Measurements from ENCODE around the gene CETP. TPM values are rescaled to one million over a fixed set of nuclear protein-coding genes. Genes with fewer than 3 reads are reported as not detected.

CETP gene
- total and polyA plus RNA-seq, 5 experiments from 2014 or later = 0.20 to 0.27 (median 0.21) TPM; not detected in 2

DNA sequence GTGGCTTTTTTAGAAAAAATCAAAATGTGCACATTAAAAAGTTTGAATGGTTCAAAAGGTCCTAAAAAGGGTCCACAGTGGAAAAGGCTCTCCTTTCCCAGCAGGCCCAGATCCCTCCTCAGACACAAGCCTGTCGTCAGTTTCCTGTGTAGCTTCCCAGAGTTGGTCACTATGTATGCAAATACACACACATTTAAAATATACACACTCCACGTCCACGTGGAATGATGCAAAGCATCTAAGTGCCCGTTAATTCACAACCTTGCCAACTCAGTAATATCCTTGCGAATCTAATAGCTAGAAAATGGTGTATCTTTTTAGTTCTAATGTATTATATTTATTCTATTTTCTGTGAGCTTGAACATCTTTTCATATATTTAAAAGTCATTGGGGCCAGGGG, 45.3 kb downstream of the CETP start:
- H3K9me3 Mint-ChIP-seq = no peaks in the 10 kb centered on the region
- H3K4me1 Mint-ChIP-seq = peaks cover 32 to 89% (median 75%) of the 10 kb centered on the region in 4 donors
- peak overlapping the region in 9 of 10 donors; percentile 28 to 75 (median 40) for H3K4me3 Mint-ChIP-seq
- ATAC-seq = no peak
- H3K27ac Mint-ChIP-seq = peak overlapping the region in 9 of 10 donors; percentile 60 to 96 (median 87)
- H3K36me3 Mint-ChIP-seq = peaks cover 4 to 49% (median 24%) of the 10 kb centered on the region in 3 donors
- POLR2A ChIA-PET = interaction anchor here (0.6 to 15.8 kb wide), 13 partner anchors 9 to 42 kb away, joined by 3 to 162 read pairs (median 4); partner anchors contain the start of gene NLRC5
- no peak for DNase-seq
- no peaks in the 10 kb centered on the region for H3K27me3 Mint-ChIP-seq

DNA sequence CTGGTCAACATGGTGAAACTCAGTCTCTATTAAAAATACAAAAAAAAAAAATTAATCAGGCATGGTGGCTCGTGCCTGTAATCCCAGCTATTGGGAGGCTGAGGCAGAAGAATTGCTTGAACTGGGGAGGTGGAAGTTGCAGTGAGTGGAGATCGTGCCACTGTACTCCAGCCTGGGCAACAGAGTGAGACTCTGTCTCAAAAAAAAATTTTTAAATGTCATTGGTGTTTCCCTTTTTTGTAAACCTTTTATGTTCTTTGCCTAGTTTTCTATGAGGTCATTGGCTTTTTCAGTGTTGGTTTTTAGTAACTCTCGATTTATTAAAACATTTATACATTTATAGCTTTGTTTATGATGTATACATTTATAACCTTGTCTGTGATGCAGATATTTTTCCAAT, 45.8 kb downstream of the CETP start:
- H3K4me1 Mint-ChIP-seq = peaks cover 35 to 89% (median 77%) of the 10 kb centered on the region in 4 donors
- ATAC-seq (peak in 1 of 2 donors; percentile 20), DNase-seq (no peak)
- POLR2A ChIA-PET = interaction anchor here (0.6 to 15.8 kb wide), 12 partner anchors 9 to 42 kb away, joined by 3 to 162 read pairs (median 4); partner anchors contain the start of gene NLRC5
- no peaks in the 10 kb centered on the region for H3K27me3 Mint-ChIP-seq
- peak overlapping the region in 5 of 10 donors; percentile 4 to 48 (median 43) for H3K4me3 Mint-ChIP-seq
- peak overlapping the region in 9 of 10 donors; percentile 35 to 96 (median 77) for H3K27ac Mint-ChIP-seq
- peaks cover 4 to 51% (median 24%) of the 10 kb centered on the region in 3 donors for H3K36me3 Mint-ChIP-seq
- H3K9me3 Mint-ChIP-seq = no peaks in the 10 kb centered on the region

DNA sequence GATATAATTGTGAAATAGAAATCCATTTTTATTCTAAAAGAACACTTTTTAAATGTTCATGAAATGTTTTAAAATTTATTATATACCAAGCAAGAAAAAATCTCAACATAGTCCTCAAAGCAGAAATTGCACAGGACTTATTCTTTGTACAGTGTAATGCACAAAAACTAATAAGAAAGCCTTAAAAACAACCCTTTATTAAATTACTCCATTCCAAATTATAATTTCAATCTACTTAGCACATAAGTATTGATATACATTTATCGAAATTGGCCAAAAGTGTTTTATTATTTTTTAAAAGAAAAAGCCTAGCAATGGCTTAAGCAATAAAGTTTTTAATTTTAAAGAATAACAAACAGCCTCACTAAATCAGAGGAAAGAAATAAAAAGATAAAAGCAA, 46.7 kb downstream of the CETP start:
- Mint-ChIP-seq H3K27ac (peak overlapping the region in 9 of 10 donors; percentile 17 to 96 (median 86)), H3K4me1 (peaks cover 33 to 89% (median 75%) of the 10 kb centered on the region in 4 donors), H3K9me3 (no peaks in the 10 kb centered on the region), H3K4me3 (peak overlapping the region in 3 of 10 donors; percentile 41 to 65 (median 53)), H3K36me3 (peaks cover 4 to 45% (median 24%) of the 10 kb centered on the region in 3 donors), H3K27me3 (no peaks in the 10 kb centered on the region)
- POLR2A ChIA-PET = interaction anchor here (1.2 to 15.8 kb wide), 6 partner anchors 10 to 26 kb away, joined by 4 to 162 read pairs (median 14); partner anchors contain the start of gene NLRC5
- ATAC-seq (no peak), DNase-seq (no peak)

DNA sequence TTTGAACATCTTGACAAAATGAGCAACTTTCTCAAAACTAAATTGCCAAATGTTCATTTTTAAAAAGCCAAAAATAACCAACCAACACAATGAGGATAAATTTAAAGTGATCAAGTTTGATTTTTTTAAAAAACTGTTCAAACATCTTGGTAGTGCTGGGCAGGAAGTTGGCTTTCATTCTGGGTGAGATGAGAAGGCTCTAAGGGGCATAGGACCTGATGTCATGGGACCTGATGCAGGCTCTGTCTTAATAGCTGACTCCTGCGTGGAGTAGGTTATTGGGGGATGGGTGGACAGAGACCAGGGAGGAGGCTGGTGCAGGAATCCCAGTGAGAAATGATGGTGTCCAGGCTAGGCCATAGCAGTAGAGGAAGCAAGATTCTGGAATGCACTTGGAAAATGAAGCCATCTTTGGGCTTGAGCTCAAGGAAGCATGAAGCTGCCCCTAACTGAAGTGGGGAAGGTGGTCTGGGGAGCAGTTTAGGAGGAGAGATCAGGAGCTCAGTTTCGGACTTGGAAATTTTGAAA, 48.0 kb downstream of the CETP start:
- H3K4me3 Mint-ChIP-seq = peak overlapping the region; percentile 46 to 83 (median 70)
- ATAC-seq (peak; percentile 27 to 34), DNase-seq (peak in 2 of 10 donors; percentile 29 to 43)
- H3K4me1 Mint-ChIP-seq = peaks cover 29 to 89% (median 74%) of the 10 kb centered on the region in 4 donors
- POLR2A ChIA-PET = interaction anchor here (0.8 to 15.8 kb wide), 17 partner anchors 9 to 176 kb away, joined by 3 to 162 read pairs (median 3); partner anchors contain the start of genes NLRC5, PSME3IP1 and RSPRY1
- H3K27me3 Mint-ChIP-seq = no peaks in the 10 kb centered on the region
- H3K9me3 Mint-ChIP-seq = no peaks in the 10 kb centered on the region
- H3K36me3 Mint-ChIP-seq = peaks cover 4 to 43% (median 17%) of the 10 kb centered on the region in 3 donors
- H3K27ac Mint-ChIP-seq = peak overlapping the region; percentile 78 to 99 (median 90)

DNA sequence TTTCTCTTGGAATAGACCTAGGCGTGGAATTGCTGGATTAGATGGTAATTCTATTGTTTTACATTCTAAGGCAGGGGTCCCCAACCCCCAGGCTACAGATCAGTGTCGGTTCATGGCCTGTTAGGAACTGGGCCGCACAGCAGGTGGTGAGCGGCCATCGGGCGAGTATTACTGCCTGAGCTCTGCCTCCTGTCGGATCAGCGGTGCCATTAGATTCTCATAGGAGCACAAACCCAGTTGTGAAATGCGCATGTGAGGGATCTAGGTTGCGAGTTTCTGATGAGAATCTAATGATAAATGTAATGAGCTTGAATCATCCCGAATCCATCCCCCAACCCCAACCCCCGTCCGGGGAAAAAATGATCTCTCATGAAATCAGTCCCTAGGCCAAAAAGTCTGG, 50.6 kb downstream of the CETP start:
- Mint-ChIP-seq H3K4me1 (peaks cover 28 to 84% (median 74%) of the 10 kb centered on the region in 4 donors), H3K9me3 (no peaks in the 10 kb centered on the region), H3K4me3 (peak overlapping the region in 9 of 10 donors; percentile 10 to 76 (median 48)), H3K27me3 (no peaks in the 10 kb centered on the region), H3K36me3 (peaks cover 8 to 37% (median 11%) of the 10 kb centered on the region in 3 donors), H3K27ac (peak overlapping the region; percentile 78 to 99 (median 91))
- ATAC-seq (no peak), DNase-seq (no peak)
- POLR2A ChIA-PET = interaction anchor here (0.6 to 15.8 kb wide), 7 partner anchors 12 to 27 kb away, joined by 4 to 162 read pairs (median 5); partner anchors contain the start of gene NLRC5

DNA sequence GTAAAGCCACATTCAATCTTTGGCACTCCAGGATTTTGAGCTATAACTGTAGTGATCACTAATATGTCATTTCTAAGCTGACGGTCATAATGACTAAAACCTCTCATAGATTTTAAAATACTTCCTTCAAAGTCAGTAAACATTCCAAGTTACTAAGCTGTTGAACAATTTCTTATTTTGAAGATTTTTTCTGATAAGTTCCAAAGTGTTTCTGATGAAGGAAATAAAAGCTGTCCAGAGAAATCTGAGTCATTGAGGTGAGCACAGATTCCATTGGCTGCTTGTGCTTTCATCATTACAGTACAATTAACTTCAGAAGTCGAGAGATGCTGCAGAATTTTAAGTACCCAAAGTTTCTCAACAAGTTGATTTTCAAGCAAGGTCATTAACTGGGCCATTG, 51.5 kb downstream of the CETP start:
- peak overlapping the region in 9 of 10 donors; percentile 50 to 83 (median 75) for H3K4me3 Mint-ChIP-seq
- peaks cover 29 to 87% (median 80%) of the 10 kb centered on the region in 4 donors for H3K4me1 Mint-ChIP-seq
- H3K9me3 Mint-ChIP-seq = no peaks in the 10 kb centered on the region
- peak overlapping the region; percentile 87 to 99 (median 95) for H3K27ac Mint-ChIP-seq
- H3K36me3 Mint-ChIP-seq = peaks cover 14 to 46% (median 17%) of the 10 kb centered on the region in 3 donors
- H3K27me3 Mint-ChIP-seq = no peaks in the 10 kb centered on the region
- no peak for ATAC-seq
- POLR2A ChIA-PET = interaction anchor here (1.0 to 15.8 kb wide), 6 partner anchors 10 to 26 kb away, joined by 4 to 162 read pairs (median 8); partner anchors contain the start of gene NLRC5
- DNase-seq = no peak

DNA sequence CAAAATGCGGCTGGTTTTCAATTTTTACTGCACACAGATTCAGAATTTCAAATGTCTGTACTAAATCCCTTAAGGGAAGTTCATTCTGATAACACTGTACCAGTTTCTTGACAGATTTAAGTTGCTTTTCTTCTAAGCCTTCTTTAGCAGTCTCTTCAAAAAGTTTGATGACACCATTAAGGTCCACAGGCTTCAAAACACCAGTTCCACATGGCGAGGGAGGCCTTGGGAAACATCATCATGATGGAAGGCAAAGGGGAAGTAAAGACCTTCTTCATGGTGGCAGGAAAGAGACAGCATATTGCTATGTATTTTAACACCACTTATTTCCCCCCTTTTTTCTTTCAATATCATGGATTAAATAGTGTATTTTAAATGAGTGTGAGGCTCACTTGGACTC, 52.2 kb downstream of the CETP start:
- Mint-ChIP-seq H3K27me3 (no peaks in the 10 kb centered on the region), H3K9me3 (no peaks in the 10 kb centered on the region), H3K27ac (peak overlapping the region; percentile 87 to 99 (median 95)), H3K4me3 (peak overlapping the region; percentile 21 to 83 (median 74)), H3K4me1 (peaks cover 32 to 89% (median 83%) of the 10 kb centered on the region in 4 donors), H3K36me3 (peaks cover 17 to 53% (median 22%) of the 10 kb centered on the region in 3 donors)
- POLR2A ChIA-PET = interaction anchor here (1.6 to 15.8 kb wide), 5 partner anchors 9 to 26 kb away, joined by 4 to 162 read pairs (median 10); partner anchors contain the start of gene NLRC5
- no peak for DNase-seq
- no peak for ATAC-seq

DNA sequence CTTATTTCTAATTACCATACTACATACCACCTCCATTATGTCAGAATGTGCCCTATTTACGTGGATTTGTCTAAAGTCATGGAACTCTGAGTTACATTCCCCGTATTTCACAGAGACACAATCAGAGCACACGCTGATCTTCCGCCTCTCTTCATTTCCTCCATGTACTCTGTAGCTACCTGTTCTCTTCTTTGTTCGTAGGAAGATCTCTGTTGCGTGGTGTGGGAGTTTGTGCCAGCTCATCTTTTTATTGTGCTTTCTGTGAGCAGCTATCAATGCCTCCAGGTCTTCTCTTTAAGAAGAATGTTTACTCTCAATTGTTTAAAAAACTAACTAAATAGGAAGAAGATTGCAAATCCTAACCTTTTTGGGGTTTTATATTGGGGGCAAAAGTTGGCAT, 54.6 kb downstream of the CETP start:
- POLR2A ChIA-PET = interaction anchor here (0.7 to 15.8 kb wide), 15 partner anchors 8 to 458 kb away, joined by 3 to 162 read pairs (median 6); partner anchors contain the start of gene NLRC5
- Mint-ChIP-seq H3K27ac (peak overlapping the region; percentile 76 to 99 (median 94)), H3K4me1 (peaks cover 40 to 90% (median 82%) of the 10 kb centered on the region in 4 donors), H3K36me3 (peaks cover 13 to 66% (median 38%) of the 10 kb centered on the region in 3 donors), H3K9me3 (no peaks in the 10 kb centered on the region), H3K27me3 (no peaks in the 10 kb centered on the region), H3K4me3 (peak overlapping the region; percentile 30 to 85 (median 67))
- peak in 2 of 10 donors; percentile 42 to 47 for DNase-seq
- peak; percentile 26 to 37 for ATAC-seq

DNA sequence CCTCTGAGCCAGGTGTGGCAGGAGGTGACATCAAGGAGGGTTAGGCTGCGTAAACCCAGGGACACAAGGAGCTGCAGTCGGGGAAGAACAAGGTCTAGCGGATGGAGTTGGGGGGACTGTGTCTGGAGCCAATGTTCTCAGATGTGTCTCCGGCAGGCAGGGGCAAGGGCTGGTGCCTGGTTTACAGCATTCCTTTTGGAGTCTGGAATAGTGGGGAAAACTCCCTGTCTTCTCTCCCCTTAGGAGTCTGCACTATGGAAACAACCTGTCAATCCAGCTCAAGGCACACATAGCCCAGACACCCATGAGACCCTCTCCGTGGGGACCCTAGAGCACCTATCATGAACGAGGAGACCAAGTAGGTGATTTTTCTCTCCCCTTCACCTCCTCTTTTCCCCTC, 55.1 kb downstream of the CETP start:
- H3K4me3 Mint-ChIP-seq = peak overlapping the region in 9 of 10 donors; percentile 58 to 85 (median 67)
- H3K27ac Mint-ChIP-seq = peak overlapping the region; percentile 76 to 99 (median 94)

DNA sequence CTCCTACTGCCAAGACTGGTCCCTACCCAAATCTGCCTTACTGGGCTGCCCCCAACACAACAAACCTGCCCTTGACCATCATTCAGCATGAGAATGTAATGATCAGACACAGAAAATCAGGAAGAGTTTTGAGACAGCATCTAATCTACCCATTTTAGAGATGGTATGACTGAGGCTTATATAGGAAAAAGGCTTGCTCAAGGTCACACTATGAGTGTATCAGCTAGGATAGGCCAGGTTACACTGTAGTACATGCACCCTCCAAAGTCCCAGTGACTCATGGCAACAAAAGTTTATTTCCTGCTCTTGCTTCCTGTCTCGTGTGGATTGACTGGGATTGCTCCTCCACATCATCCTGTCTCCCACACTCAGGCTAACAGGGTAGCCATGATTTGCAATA, 55.5 kb downstream of the CETP start:
- ATAC-seq = no peak
- POLR2A ChIA-PET = interaction anchor here (0.8 to 15.8 kb wide), 7 partner anchors 7 to 46 kb away, joined by 3 to 162 read pairs (median 9); partner anchors contain the start of gene NLRC5
- DNase-seq = no peak
- Mint-ChIP-seq H3K36me3 (peaks cover 13 to 73% (median 45%) of the 10 kb centered on the region in 3 donors), H3K4me3 (peak overlapping the region in 7 of 10 donors; percentile 31 to 72 (median 61)), H3K4me1 (peaks cover 44 to 91% (median 84%) of the 10 kb centered on the region in 4 donors), H3K27ac (peak overlapping the region; percentile 76 to 99 (median 94)), H3K27me3 (no peaks in the 10 kb centered on the region), H3K9me3 (no peaks in the 10 kb centered on the region)

More for the DNA sequence above, 55.1 kb downstream of the CETP start:
- ATAC-seq (no peak), DNase-seq (no peak)
- Mint-ChIP-seq H3K36me3 (peaks cover 13 to 71% (median 44%) of the 10 kb centered on the region in 3 donors), H3K27me3 (no peaks in the 10 kb centered on the region), H3K4me1 (peaks cover 44 to 91% (median 84%) of the 10 kb centered on the region in 4 donors), H3K9me3 (no peaks in the 10 kb centered on the region)
- POLR2A ChIA-PET = interaction anchor here (0.7 to 15.8 kb wide), 12 partner anchors 7 to 46 kb away, joined by 3 to 162 read pairs (median 6); partner anchors contain the start of gene NLRC5

DNA sequence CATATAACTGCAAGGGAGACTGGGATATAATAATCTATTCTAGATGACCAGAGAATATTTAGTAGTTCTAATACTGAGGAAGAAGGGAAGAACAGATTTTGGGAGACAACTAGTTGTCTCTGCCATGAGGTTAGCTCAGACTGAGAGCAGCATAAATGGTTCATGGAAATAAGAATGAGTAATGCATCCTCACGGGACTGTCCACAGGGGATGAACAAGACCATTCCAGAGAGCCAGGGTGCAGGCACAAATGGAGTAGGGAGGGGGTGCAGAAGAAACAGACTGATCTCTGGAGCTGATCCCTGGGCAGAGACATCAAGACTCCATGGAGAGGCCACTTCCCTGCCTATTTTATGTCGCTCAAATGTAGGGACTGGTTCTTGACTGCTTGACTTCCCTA, 58.0 kb downstream of the CETP start:
- H3K4me1 Mint-ChIP-seq = peaks cover 57 to 94% (median 86%) of the 10 kb centered on the region in 4 donors
- H3K27ac Mint-ChIP-seq = peak overlapping the region in 9 of 10 donors; percentile 30 to 89 (median 74)
- H3K4me3 Mint-ChIP-seq = peak overlapping the region in 2 of 10 donors; percentile 1 to 14
- no peak for DNase-seq
- no peaks in the 10 kb centered on the region for H3K9me3 Mint-ChIP-seq
- POLR2A ChIA-PET = interaction anchor here (0.7 to 15.3 kb wide), 6 partner anchors 10 to 402 kb away, joined by 3 to 319 read pairs (median 82); partner anchors contain the start of gene NLRC5
- peaks cover 13 to 77% (median 51%) of the 10 kb centered on the region in 3 donors for H3K36me3 Mint-ChIP-seq
- H3K27me3 Mint-ChIP-seq = no peaks in the 10 kb centered on the region
- no peak for ATAC-seq

DNA sequence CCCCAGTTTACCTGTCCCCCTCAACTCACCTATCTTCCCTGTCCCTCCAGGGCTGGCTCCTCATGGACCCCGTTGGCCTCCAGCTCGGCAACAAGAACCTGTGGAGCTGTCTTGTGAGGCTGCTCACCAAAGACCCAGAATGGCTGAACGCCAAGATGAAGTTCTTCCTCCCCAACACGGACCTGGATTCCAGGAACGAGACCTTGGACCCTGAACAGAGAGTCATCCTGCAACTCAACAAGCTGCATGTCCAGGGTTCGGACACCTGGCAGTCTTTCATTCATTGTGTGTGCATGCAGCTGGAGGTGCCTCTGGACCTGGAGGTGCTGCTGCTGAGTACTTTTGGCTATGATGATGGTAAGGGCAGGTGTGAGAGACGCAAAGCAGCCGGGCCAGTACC, 58.9 kb downstream of the CETP start:
- Mint-ChIP-seq H3K4me1 (peaks cover 62 to 96% (median 88%) of the 10 kb centered on the region in 4 donors), H3K9me3 (no peaks in the 10 kb centered on the region), H3K27me3 (no peaks in the 10 kb centered on the region), H3K4me3 (peak overlapping the region in 6 of 10 donors; percentile 10 to 77 (median 47)), H3K27ac (peak overlapping the region in 8 of 10 donors; percentile 50 to 97 (median 87)), H3K36me3 (peaks cover 13 to 85% (median 59%) of the 10 kb centered on the region in 3 donors)
- DNase-seq (no peak), ATAC-seq (no peak)
- POLR2A ChIA-PET = interaction anchor here (0.6 to 15.3 kb wide), 6 partner anchors 11 to 403 kb away, joined by 3 to 319 read pairs (median 82); partner anchors contain the start of gene NLRC5

Measured in naive thymus-derived CD8-positive, alpha-beta T cell (primary cell).